ENCODE results near the gene EFR3B. TPM values are rescaled to one million over a fixed set of nuclear protein-coding genes. Genes with fewer than 3 reads are reported as not detected.
"Not testable (repeated sequence)": the region's sequence is repeated elsewhere in the genome, so short reads cannot be mapped to it uniquely, and the experiment has no call there.

EFR3B gene
- polyA plus RNA-seq, 2 of the 4 experiments (the other 2 are of a cell fraction) = 6.5 to 12.5 TPM

DNA sequence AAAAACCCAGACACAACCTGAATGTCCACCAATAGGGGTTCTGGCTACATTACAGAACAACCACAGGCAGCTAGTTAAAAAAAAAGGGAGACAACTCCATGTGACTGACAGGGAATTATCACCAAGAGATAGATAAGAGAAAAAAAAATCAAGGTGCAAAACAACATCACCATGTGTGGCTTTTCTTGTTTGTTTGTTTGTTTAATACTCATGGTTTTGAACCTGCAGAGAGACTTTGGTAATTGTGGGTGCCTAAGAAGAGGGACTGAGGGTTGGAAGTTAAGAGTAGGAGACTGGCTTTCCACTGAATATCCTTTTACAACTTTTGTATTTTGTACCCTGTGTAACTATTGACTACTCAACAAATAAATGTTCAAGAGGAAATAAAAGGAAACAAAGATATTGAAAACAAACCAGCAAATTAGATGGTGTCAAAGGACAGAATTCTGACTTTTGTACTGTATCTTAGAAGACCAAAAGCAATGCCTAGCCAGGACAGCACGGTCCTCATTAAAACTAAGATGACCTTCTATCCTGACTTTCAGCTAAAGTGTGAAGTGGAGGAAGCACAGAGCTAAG lies 47.6 kb upstream of the EFR3B start:
- DNase-seq (ENCODE audit: low read depth in 1 of 2, low spot score in 1 of 2) (no peak), ATAC-seq (no peak), FAIRE-seq (no peak)
- Histone ChIP-seq H3K9me3 (no peaks in the 10 kb centered on the region), H3K4me3 (no peak overlapping the region), H3K27ac (no peak overlapping the region), H3K4me1 (peaks cover 28% of the 10 kb centered on the region), H3K4me2 (no peak overlapping the region)
- TF ChIP-seq BHLHE40 (IDR thresholded peaks at IDR 0.05; ENCODE audit: low read depth, low read length) = no peak
- no peak for TF ChIP-seq MAZ (IDR thresholded peaks at IDR 0.05; ENCODE audit: borderline replicate concordance, low read depth, low read length)
- no peak for TF ChIP-seq RARB (CRISPR knock-in tag; IDR thresholded peaks at IDR 0.05)
- no peak for TF ChIP-seq GATA3 (IDR thresholded peaks at IDR 0.05; ENCODE audit: borderline replicate concordance)
- no peak for TF ChIP-seq MYC (IDR thresholded peaks at IDR 0.05; ENCODE audit: borderline replicate concordance, low read length)
- no peak for TF ChIP-seq FOSL2 (IDR thresholded peaks at IDR 0.05)
- TF ChIP-seq FOSL2 (CRISPR knock-in tag; IDR thresholded peaks at IDR 0.05) = no peak
- TF ChIP-seq USF2 (IDR thresholded peaks at IDR 0.05) = no peak
- TF ChIP-seq, protein P1, sequence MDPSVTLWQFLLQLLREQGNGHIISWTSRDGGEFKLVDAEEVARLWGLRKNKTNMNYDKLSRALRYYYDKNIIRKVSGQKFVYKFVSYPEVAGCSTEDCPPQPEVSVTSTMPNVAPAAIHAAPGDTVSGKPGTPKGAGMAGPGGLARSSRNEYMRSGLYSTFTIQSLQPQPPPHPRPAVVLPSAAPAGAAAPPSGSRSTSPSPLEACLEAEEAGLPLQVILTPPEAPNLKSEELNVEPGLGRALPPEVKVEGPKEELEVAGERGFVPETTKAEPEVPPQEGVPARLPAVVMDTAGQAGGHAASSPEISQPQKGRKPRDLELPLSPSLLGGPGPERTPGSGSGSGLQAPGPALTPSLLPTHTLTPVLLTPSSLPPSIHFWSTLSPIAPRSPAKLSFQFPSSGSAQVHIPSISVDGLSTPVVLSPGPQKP (IDR thresholded peaks at IDR 0.05; ENCODE audit: low read depth, low read length) = no peak
- TF ChIP-seq HEYL (CRISPR knock-in tag; IDR thresholded peaks at IDR 0.05) = no peak
- TF ChIP-seq HOXB13 (CRISPR knock-in tag; IDR thresholded peaks at IDR 0.05; ENCODE audit: low read depth) = no peak
- TF ChIP-seq TP53 (CRISPR knock-in tag; IDR thresholded peaks at IDR 0.05) = no peak
- ChIA-PET CTCF (interaction anchor here (1.4 to 3.8 kb wide), 3 partner anchors 19 to 202 kb away, joined by 5 to 37 read pairs (median 8); no protein-coding TSS in a partner anchor), POLR2A (interaction anchor here (1.1 kb wide), 1 partner anchor 47 kb away, joined by 5 read pairs; the partner anchor contains the start of gene EFR3B)
- WGBS (ENCODE audit: missing lambda C conversion rate) = 50% methylated on average over 1 of the region's 1 CpG

DNA sequence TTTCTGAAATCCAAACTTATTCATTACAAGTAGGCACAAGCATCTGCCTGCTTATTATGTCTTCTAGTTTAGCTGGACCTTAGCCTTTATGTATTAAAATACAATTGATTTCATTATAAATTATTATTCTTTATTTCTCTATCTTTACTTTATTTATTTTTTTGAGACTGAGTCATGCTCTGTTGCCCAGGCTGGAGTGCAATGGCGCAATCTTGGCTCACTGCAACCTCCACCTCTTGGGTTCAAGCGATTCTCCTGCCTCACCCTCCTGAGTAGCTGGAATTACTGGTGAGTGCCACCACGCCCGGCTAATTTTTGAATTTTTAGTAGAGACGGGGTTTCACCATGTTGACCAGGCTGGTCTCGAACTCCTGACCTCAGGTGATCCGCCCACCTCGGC lies 42.8 kb upstream of the EFR3B start:
- H3K4me1 ChIP-seq = peaks cover 37% of the 10 kb centered on the region
- H3K27ac ChIP-seq; DNase-seq (ENCODE audit: low read depth in 1 of 2, low spot score in 1 of 2); ATAC-seq; FAIRE-seq; POLR2A ChIA-PET; H3K9me3 ChIP-seq; H3K4me2 ChIP-seq; H3K4me3 ChIP-seq: not testable (repeated sequence)
- CTCF ChIA-PET = interaction anchor here (1.1 to 5.8 kb wide), 3 partner anchors 23 to 129 kb away, joined by 3 to 28 read pairs (median 3); no protein-coding TSS in a partner anchor
- 79% methylated on average over 8 of the region's 8 CpGs for WGBS (ENCODE audit: missing lambda C conversion rate)
- TF ChIP-seq CEBPB (IDR thresholded peaks at IDR 0.05) = peak; percentile 56 to 63; a peak in 3 of 4 replicates

GRCh38 chr2:25000036-25000435 lies 41.8 kb upstream of the EFR3B start:
- CTCF ChIA-PET = interaction anchor here (1.6 to 5.8 kb wide), 2 partner anchors 24 to 73 kb away, joined by 3 to 28 read pairs; no protein-coding TSS in a partner anchor
- peaks cover 33% of the 10 kb centered on the region for H3K4me1 ChIP-seq
- no peak for TF ChIP-seq TP53 (CRISPR knock-in tag; IDR thresholded peaks at IDR 0.05)
- TF ChIP-seq NFE2L2 (conservative IDR thresholded peaks at IDR 0.05; ENCODE audit: low read length) = no peak
- TF ChIP-seq RNF2 (IDR thresholded peaks at IDR 0.05; ENCODE audit: borderline replicate concordance, low read depth) = no peak
- no peak for TF ChIP-seq HOXB5 (CRISPR knock-in tag; IDR thresholded peaks at IDR 0.05)
- TF ChIP-seq EHMT2 (IDR thresholded peaks at IDR 0.05; ENCODE audit: low read depth) = no peak
- TF ChIP-seq CBX2 (IDR thresholded peaks at IDR 0.05; ENCODE audit: borderline replicate concordance, low read depth) = no peak
- TF ChIP-seq HOXA7 (CRISPR knock-in tag; IDR thresholded peaks at IDR 0.05) = no peak
- no peak for TF ChIP-seq TFCP2L1 (CRISPR knock-in tag; IDR thresholded peaks at IDR 0.05)
- no peak for TF ChIP-seq HES2 (IDR thresholded peaks at IDR 0.05)
- TF ChIP-seq RFX5 (IDR thresholded peaks at IDR 0.05) = no peak
- no peak for TF ChIP-seq PHF8 (IDR thresholded peaks at IDR 0.05; ENCODE audit: borderline replicate concordance, low read depth)
- TF ChIP-seq FOXS1 (CRISPR knock-in tag; IDR thresholded peaks at IDR 0.05) = no peak
- TF ChIP-seq, protein P2, sequence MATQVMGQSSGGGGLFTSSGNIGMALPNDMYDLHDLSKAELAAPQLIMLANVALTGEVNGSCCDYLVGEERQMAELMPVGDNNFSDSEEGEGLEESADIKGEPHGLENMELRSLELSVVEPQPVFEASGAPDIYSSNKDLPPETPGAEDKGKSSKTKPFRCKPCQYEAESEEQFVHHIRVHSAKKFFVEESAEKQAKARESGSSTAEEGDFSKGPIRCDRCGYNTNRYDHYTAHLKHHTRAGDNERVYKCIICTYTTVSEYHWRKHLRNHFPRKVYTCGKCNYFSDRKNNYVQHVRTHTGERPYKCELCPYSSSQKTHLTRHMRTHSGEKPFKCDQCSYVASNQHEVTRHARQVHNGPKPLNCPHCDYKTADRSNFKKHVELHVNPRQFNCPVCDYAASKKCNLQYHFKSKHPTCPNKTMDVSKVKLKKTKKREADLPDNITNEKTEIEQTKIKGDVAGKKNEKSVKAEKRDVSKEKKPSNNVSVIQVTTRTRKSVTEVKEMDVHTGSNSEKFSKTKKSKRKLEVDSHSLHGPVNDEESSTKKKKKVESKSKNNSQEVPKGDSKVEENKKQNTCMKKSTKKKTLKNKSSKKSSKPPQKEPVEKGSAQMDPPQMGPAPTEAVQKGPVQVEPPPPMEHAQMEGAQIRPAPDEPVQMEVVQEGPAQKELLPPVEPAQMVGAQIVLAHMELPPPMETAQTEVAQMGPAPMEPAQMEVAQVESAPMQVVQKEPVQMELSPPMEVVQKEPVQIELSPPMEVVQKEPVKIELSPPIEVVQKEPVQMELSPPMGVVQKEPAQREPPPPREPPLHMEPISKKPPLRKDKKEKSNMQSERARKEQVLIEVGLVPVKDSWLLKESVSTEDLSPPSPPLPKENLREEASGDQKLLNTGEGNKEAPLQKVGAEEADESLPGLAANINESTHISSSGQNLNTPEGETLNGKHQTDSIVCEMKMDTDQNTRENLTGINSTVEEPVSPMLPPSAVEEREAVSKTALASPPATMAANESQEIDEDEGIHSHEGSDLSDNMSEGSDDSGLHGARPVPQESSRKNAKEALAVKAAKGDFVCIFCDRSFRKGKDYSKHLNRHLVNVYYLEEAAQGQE (IDR thresholded peaks at IDR 0.05) = no peak
- POLR2A ChIA-PET = no interaction called here
- H3K4me2 ChIP-seq = no peak overlapping the region
- DNase-seq (ENCODE audit: low read depth in 1 of 2, low spot score in 1 of 2) = no peak
- H3K9me3 ChIP-seq = no peaks in the 10 kb centered on the region
- no peak for ATAC-seq
- FAIRE-seq = no peak
- no peak overlapping the region for H3K4me3 ChIP-seq
- WGBS (ENCODE audit: missing lambda C conversion rate) = 78% methylated on average over 4 of the region's 4 CpGs
- H3K27ac ChIP-seq = no peak overlapping the region
